ENCODE results near the gene BCAS2.

GRCh38 chr1:114609026-114609425 is 27.6 kb upstream of the BCAS2 start:
- TF ChIP-seq GATA3 (IDR thresholded peaks at IDR 0.05; ENCODE audit: low read depth, low read length) (no peak), GATA2 (IDR thresholded peaks at IDR 0.05; ENCODE audit: low read depth, low read length) (peak; percentile 45)

All from SH-SY5Y (cell line).